NK-92 treated with Interleukin-12 subunit alpha and Interleukin-12 subunit beta, amount 100 ng/mL, for 24 hours (cell line): Measurements from ENCODE around the gene ZBTB47.

Experiments
- DNase-seq: peaks from one replicate; lab custom pipeline; 2025; lab: John Stamatoyannopoulos, UW

Gene ZBTB47

GRCh38 chr3:42665050-42665878 is 11.8 kb downstream of the ZBTB47 start:
- DNase-seq, result no peak

GRCh38 chr3:42666022-42666421 is 12.5 kb downstream of the ZBTB47 start:
- no peak for DNase-seq

DNA sequence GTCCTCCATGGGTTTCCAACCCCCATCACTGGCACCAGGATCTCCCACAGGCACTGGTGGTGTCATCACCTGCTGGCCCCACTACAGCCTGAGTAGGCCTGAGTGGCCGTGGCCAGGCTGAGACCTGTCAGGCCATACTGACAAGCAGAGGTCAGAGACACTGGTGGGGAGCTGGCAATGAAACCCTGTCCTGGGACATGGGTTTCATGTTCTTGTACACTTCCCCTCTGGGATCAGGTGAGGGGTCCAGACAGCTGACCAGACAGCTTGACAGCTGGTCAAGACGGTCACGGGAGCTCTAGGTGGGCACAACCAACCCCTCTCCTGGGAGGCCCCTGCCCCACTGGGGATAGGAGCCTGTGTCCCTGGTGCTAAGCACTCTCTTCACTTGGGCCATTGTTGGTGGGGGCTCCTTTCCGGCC is 13.1 kb downstream of the ZBTB47 start:
- DNase-seq, result no peak

DNA sequence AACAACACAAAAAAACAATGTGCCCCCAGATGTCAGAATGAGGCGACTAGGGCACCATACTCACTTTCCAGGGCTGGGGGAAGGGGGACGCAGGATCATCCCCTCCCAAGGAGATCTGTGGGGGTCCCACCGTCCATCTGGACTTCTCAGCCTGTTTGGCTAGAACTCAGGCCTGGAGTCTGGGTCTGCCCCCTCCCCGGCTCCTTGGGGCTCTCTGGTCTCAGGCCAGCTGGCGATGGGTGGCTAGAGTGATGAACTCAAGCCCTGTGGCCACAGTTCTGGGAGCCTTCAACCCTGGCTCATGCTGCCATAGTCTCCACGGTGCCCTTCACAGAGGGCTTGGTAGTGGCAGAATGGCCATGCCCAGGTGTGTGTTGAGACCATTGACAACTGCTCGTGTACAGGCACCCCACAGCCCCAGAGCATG is 13.6 kb downstream of the ZBTB47 start:
- no peak for DNase-seq

- DNase-seq, result no peak
Measured at GRCh38 chr3:42667523-42668412, 14.3 kb downstream of the ZBTB47 start.

DNA sequence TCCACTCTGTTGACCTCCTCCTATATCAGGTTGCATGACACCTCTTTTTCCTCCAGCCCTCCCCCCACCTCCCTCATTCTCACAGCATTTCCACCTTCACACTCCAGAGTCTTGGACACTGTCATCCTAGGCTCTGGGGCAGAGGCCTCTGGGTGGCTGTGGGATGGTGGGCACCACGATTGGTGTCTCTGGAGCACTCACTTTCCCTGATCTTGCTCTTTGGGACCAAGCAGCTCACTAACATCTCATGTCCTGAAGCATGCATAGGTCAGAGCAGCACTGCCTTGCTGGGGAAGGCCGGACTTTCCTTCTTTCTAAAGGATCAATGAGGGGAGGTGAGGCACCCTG is 14.9 kb downstream of the ZBTB47 start:
- DNase-seq, result no peak

- no peak for DNase-seq
Measured at GRCh38 chr3:42668793-42669217, 15.3 kb downstream of the ZBTB47 start.

GRCh38 chr3:42670051-42670576 is 16.6 kb downstream of the ZBTB47 start:
- no peak for DNase-seq

DNA sequence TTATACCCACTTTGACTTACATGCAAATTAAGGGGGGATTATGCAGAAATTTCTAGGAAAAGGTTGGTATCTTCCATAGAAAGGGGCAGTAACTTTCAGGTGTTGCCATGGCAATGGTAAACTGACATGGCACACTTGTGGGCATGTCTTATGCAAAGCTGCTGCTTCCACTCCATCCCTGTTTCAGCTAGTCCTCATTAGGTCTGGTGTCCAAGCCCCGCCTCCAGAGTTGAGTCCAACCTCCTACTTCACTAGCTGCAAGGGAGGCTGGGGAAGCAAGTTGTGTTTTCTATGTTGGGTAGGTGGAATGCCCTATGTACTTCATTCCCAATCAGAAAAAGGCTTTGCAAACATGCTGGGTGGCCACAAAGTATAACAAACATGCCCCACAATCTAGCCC is 17.2 kb downstream of the ZBTB47 start:
- no peak for DNase-seq

GRCh38 chr3:42672515-42672914 is 19.0 kb downstream of the ZBTB47 start:
- DNase-seq, result no peak

GRCh38 chr3:42673082-42673481 is 19.6 kb downstream of the ZBTB47 start:
- no peak for DNase-seq

GRCh38 chr3:42674146-42674545 is 20.6 kb downstream of the ZBTB47 start:
- no peak for DNase-seq

- no peak for DNase-seq
Measured at GRCh38 chr3:42675909-42676308, 22.4 kb downstream of the ZBTB47 start.

DNA sequence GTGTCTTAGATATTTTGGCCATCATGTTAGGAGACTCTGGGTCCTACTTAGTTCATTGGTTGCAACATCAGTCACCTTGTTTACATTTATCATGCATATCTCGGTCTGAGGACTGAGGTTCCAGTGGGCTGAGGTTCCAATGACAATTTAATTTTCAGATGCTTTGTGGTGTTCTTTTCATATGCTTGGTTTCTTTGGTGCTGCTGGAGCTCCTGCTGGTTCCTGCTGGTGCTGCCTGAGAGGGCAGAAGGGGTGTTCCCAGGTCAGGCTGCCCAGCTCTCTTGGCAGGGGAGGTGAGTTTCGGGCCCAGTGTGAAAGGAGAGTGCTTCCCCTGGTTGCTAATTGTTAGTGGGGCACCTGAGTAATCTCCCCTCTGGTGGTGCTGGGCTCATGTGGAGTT is 24.9 kb downstream of the ZBTB47 start:
- no peak for DNase-seq

- no peak for DNase-seq
Measured at GRCh38 chr3:42680271-42680670, 26.8 kb downstream of the ZBTB47 start.

GRCh38 chr3:42680806-42681205 is 27.3 kb downstream of the ZBTB47 start:
- no peak for DNase-seq

GRCh38 chr3:42681361-42682038 is 28.0 kb downstream of the ZBTB47 start:
- DNase-seq, result no peak

- no peak for DNase-seq
Measured at GRCh38 chr3:42682301-42683070, 29.0 kb downstream of the ZBTB47 start.

DNA sequence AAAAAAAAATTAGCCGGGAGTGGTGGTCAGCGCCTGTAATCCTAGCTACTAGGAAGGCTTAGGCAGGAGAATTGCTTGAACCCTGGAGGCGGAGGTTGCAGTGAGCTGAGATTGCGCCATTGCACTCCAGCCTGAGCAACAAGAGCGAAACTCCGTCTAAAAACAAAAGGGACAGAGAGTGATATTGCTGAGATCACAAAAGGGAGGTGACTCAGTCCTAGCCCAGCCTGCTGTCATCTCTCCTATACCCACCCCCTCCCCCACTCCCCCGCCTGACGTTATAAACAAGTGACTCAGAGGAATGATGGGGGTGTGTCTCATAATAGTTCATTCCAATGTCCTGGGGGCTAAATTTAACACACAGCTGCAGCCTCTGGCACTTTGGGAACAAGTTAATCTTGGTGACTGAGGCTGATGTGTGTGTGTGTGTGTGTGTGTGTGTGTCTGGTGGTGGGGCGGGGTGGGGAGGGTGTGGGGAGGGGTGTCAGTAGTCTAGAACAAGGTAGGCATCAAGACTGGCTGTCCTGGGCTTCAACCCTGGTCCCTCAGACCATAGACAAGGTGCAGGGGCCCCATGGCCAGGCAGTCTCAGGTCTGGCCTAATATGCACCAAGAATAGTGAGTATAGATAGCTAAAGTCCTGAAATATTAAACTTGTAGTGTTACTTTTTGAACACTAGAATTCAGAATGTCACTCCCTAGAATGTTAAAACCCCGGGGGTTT is 30.5 kb downstream of the ZBTB47 start:
- no peak for DNase-seq

GRCh38 chr3:42684632-42685362 is 31.3 kb downstream of the ZBTB47 start:
- no peak for DNase-seq
